ENCODE measurements around the gene PPA2. TPM values are rescaled to one million over a fixed set of nuclear protein-coding genes. Genes with fewer than 3 reads are reported as not detected.
"Not testable (repeated sequence)": the region's sequence is repeated elsewhere in the genome, so short reads cannot be mapped to it uniquely, and the experiment has no call there.

The PPA2 gene
- total RNA-seq, 1 experiment from 2014 or later: 86.6 TPM

- no peaks in the 10 kb centered on the region for H3K4me1 Mint-ChIP-seq (ENCODE audit: low read depth, unreplicated experiment)
Observed at GRCh38 chr4:105415281-105415744, 58.5 kb downstream of the PPA2 start.

GRCh38 chr4:105414316-105414715 lies 59.5 kb downstream of the PPA2 start:
- Mint-ChIP-seq H3K27me3 (ENCODE audit: unreplicated experiment) (no peaks in the 10 kb centered on the region), H3K4me3 (ENCODE audit: low read depth, unreplicated experiment) (no peak overlapping the region), H3K27ac (ENCODE audit: unreplicated experiment) (no peak overlapping the region), H3K9me3 (ENCODE audit: low read depth, unreplicated experiment) (peaks cover 2% of the 10 kb centered on the region), H3K36me3 (ENCODE audit: insufficient read depth, unreplicated experiment) (no peaks in the 10 kb centered on the region), H3K4me1 (ENCODE audit: low read depth, unreplicated experiment) (no peaks in the 10 kb centered on the region)
- intact Hi-C loops (cut with micrococcal nuclease; ENCODE audit: unreplicated experiment): no loop called here
- no TSS peak for BruUV-seq (replicated peaks)
- CTCF ChIA-PET: interaction anchor here (0.6 kb wide), 1 partner anchor 57 kb away, joined by 4 read pairs; no protein-coding TSS in a partner anchor
- no peak for TF ChIP-seq CTCF (IDR thresholded peaks at IDR 0.05; ENCODE audit: unreplicated experiment)
- no peak for DNase-seq

More at GRCh38 chr4:105415281-105415744, 58.5 kb downstream of the PPA2 start:
- H3K36me3 Mint-ChIP-seq (ENCODE audit: insufficient read depth, unreplicated experiment): no peaks in the 10 kb centered on the region
- no peak overlapping the region for H3K27ac Mint-ChIP-seq (ENCODE audit: unreplicated experiment)
- H3K9me3 Mint-ChIP-seq (ENCODE audit: low read depth, unreplicated experiment): peaks cover 2% of the 10 kb centered on the region
- no peaks in the 10 kb centered on the region for H3K27me3 Mint-ChIP-seq (ENCODE audit: unreplicated experiment)
- H3K4me3 Mint-ChIP-seq (ENCODE audit: low read depth, unreplicated experiment): no peak overlapping the region
- no TSS peak for BruUV-seq (replicated peaks)
- CTCF ChIA-PET: no interaction called here
- intact Hi-C loops (cut with micrococcal nuclease; ENCODE audit: unreplicated experiment): no loop called here
- DNase-seq: no peak
- no peak for TF ChIP-seq CTCF (IDR thresholded peaks at IDR 0.05; ENCODE audit: unreplicated experiment)

GRCh38 chr4:105409135-105409534 lies 64.7 kb downstream of the PPA2 start:
- H3K4me3 Mint-ChIP-seq (ENCODE audit: low read depth, unreplicated experiment); H3K27ac Mint-ChIP-seq (ENCODE audit: unreplicated experiment); H3K9me3 Mint-ChIP-seq (ENCODE audit: low read depth, unreplicated experiment); H3K27me3 Mint-ChIP-seq (ENCODE audit: unreplicated experiment); CTCF ChIA-PET; H3K4me1 Mint-ChIP-seq (ENCODE audit: low read depth, unreplicated experiment); BruUV-seq (replicated peaks); DNase-seq; intact Hi-C loops (cut with micrococcal nuclease; ENCODE audit: unreplicated experiment): not testable (repeated sequence)
- H3K36me3 Mint-ChIP-seq (ENCODE audit: insufficient read depth, unreplicated experiment): peaks cover 14% of the 10 kb centered on the region

- Mint-ChIP-seq H3K27ac (ENCODE audit: unreplicated experiment) (no peak overlapping the region), H3K4me1 (ENCODE audit: low read depth, unreplicated experiment) (no peaks in the 10 kb centered on the region), H3K36me3 (ENCODE audit: insufficient read depth, unreplicated experiment) (peaks cover 7% of the 10 kb centered on the region), H3K27me3 (ENCODE audit: unreplicated experiment) (no peaks in the 10 kb centered on the region), H3K4me3 (ENCODE audit: low read depth, unreplicated experiment) (no peak overlapping the region), H3K9me3 (ENCODE audit: low read depth, unreplicated experiment) (peaks cover 3% of the 10 kb centered on the region)
- no TSS peak for BruUV-seq (replicated peaks)
- CTCF ChIA-PET: no interaction called here
- no peak for DNase-seq
- intact Hi-C loops (cut with micrococcal nuclease; ENCODE audit: unreplicated experiment): no loop called here
- no peak for TF ChIP-seq CTCF (IDR thresholded peaks at IDR 0.05; ENCODE audit: unreplicated experiment)
Observed at GRCh38 chr4:105400901-105401677, 72.8 kb downstream of the PPA2 start.

- DNase-seq: no peak
- H3K27ac Mint-ChIP-seq (ENCODE audit: unreplicated experiment): no peak overlapping the region
- no peaks in the 10 kb centered on the region for H3K9me3 Mint-ChIP-seq (ENCODE audit: low read depth, unreplicated experiment)
- no TSS peak for BruUV-seq (replicated peaks)
- H3K4me1 Mint-ChIP-seq (ENCODE audit: low read depth, unreplicated experiment): no peaks in the 10 kb centered on the region
- intact Hi-C loops (cut with micrococcal nuclease; ENCODE audit: unreplicated experiment): no loop called here
- H3K27me3 Mint-ChIP-seq (ENCODE audit: unreplicated experiment): no peaks in the 10 kb centered on the region
- no peak for TF ChIP-seq CTCF (IDR thresholded peaks at IDR 0.05; ENCODE audit: unreplicated experiment)
- no peak overlapping the region for H3K4me3 Mint-ChIP-seq (ENCODE audit: low read depth, unreplicated experiment)
- CTCF ChIA-PET: no interaction called here
- no peaks in the 10 kb centered on the region for H3K36me3 Mint-ChIP-seq (ENCODE audit: insufficient read depth, unreplicated experiment)
Observed at GRCh38 chr4:105399532-105400161, 74.2 kb downstream of the PPA2 start.

All from Calu3 (cell line).